ENCODE data around the gene C16orf46. TPM values are rescaled to one million over a fixed set of nuclear protein-coding genes. Genes with fewer than 3 reads are reported as not detected.

C16orf46 gene
- total and polyA plus RNA-seq, 9 of the 15 experiments (the other 6 are each of a cell fraction or from before 2014, with no cell fraction given): 0.10 to 0.98 (median 0.41) TPM; not detected in 1

GRCh38 chr16:81035398-81035974 lies 41.6 kb downstream of the C16orf46 start, which contains the start of gene ATMIN (continued):
- TF ChIP-seq POLR3A (IDR thresholded peaks at IDR 0.05; ENCODE audit: borderline replicate concordance, extremely low read depth, insufficient read depth, insufficient read length): no peak
- no peak for TF ChIP-seq ZNF347 (CRISPR knock-in tag; IDR thresholded peaks at IDR 0.05; ENCODE audit: low read depth)
- no peak for TF ChIP-seq BRF2 (IDR thresholded peaks at IDR 0.05; ENCODE audit: borderline replicate concordance, insufficient read depth, insufficient read length)
- no peak for TF ChIP-seq PRPF4 (IDR thresholded peaks at IDR 0.05; ENCODE audit: insufficient read depth, low read depth, low read length, poor library complexity, severe bottlenecking)
- no peak; the same call in 1 of the 2 replicates for TF ChIP-seq ZBTB7A (IDR thresholded peaks at IDR 0.05; ENCODE audit: borderline replicate concordance, control insufficient read depth, low read depth, low read length)
- TF ChIP-seq USF1 (CRISPR knock-in tag; IDR thresholded peaks at IDR 0.05): no peak
- TF ChIP-seq SMARCA4 (IDR thresholded peaks at IDR 0.05): no peak
- no peak for TF ChIP-seq ZNF41 (CRISPR knock-in tag; conservative IDR thresholded peaks at IDR 0.05)
- TF ChIP-seq TCF7L2 (IDR thresholded peaks at IDR 0.05; ENCODE audit: low read depth, low read length): no peak
- no peak for TF ChIP-seq NCOA1 (IDR thresholded peaks at IDR 0.05; ENCODE audit: low read depth)
- no peak for TF ChIP-seq ATF4 (CRISPR knock-in tag; IDR thresholded peaks at IDR 0.05)
- TF ChIP-seq GABPB1 (CRISPR knock-in tag; IDR thresholded peaks at IDR 0.05): peak; percentile 72
- no peak for TF ChIP-seq ZNF507 (tag; conservative IDR thresholded peaks at IDR 0.05)
- no peak for TF ChIP-seq NR1H2 (CRISPR knock-in tag; IDR thresholded peaks at IDR 0.05)
- no peak for TF ChIP-seq ZNF561 (CRISPR knock-in tag; conservative IDR thresholded peaks at IDR 0.05)
- TF ChIP-seq TAF7 (tag; IDR thresholded peaks at IDR 0.05): no peak
- no peak for TF ChIP-seq CBFA2T2 (conservative IDR thresholded peaks at IDR 0.05)
- TF ChIP-seq FOXK1 (CRISPR knock-in tag; IDR thresholded peaks at IDR 0.05; ENCODE audit: borderline replicate concordance): no peak
- no peak for TF ChIP-seq BMI1 (IDR thresholded peaks at IDR 0.05; ENCODE audit: low read length)
- no peak for TF ChIP-seq CREB1 (IDR thresholded peaks at IDR 0.05)
- peak; percentile 46; the same call in 1 of the 2 replicates for TF ChIP-seq CREB1 (CRISPR knock-in tag; IDR thresholded peaks at IDR 0.05)
- TF ChIP-seq LCOR (CRISPR knock-in tag; IDR thresholded peaks at IDR 0.05): 0 out of 2 replicates have a peak, but pooled peaks have one; percentile 35
- peak; percentile 80; the same call in 1 of the 2 replicates for TF ChIP-seq SMAD4 (CRISPR knock-in tag; conservative IDR thresholded peaks at IDR 0.05)
- no peak for TF ChIP-seq KDM5B (IDR thresholded peaks at IDR 0.05; ENCODE audit: insufficient replicate concordance, low read depth, low read length)
- no peak for TF ChIP-seq THRA (IDR thresholded peaks at IDR 0.05)
- TF ChIP-seq ZNF165 (CRISPR knock-in tag; IDR thresholded peaks at IDR 0.05; ENCODE audit: borderline replicate concordance): no peak
